ENCODE data around the gene PDE6G.
"Not testable (repeated sequence)": the region's sequence is repeated elsewhere in the genome, so short reads cannot be mapped to it uniquely, and the experiment has no call there.

PDE6G gene

DNA sequence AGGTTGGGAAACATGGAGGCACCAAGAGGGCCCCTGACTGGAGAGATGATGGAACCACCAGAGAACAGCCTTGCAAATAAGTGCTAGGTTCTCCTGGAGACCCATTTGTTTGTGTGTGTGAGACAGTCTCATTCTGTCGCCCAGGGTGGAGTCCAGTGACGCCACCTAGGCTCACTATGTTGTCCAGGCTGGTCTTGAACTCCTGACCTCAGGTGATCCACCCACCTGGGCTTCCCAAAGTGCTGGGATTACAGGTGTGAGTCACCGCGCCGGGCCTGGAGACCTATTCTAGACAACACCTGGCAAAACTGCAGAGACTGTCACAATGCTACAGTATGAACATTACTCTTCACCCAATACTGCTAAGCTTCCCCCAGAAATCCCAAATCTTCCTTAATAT is 20.9 kb downstream of the PDE6G start:
- no peak for DNase-seq (ENCODE audit: low read depth in 2 of 2)

DNA sequence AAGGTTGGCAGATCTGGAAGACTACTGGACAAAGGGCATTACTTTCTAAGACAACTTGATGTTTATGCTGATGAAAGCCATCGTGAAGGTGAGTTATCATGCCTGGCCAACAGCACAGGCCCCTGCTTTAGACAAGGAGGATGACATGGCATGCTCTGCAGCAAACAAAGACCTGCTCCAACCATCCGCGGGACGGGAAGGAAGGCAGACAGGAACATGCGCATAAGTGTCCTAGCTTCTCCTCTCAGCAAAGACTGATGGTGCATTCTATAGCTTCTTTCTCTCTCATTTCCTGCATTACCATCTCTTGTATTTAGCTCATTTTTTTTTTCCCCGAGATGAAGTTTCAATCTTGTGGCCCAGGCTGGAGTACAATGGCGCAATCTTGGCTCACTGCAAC is 24.9 kb downstream of the PDE6G start:
- DNase-seq (ENCODE audit: low read depth in 2 of 2), result no peak

DNA sequence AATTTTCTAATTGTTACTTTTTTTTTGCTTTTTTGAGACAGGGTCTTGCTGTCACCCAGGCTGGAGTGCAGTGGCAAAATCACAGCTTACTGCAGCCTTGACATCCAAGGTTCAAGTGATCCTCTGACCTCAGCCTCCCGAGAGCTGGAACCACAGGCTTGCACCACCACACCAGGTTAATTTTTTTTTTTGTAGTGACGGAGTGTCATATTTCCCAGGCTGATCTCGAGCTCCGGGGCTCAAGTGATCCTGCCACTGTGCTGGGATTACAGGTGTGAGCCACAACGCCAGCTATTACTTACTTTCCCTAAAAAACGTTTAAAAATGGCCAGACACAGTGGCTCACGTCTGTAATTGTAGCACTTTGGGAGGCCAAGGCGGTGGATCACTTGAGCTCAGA is 26.1 kb downstream of the PDE6G start:
- DNase-seq (ENCODE audit: low read depth in 2 of 2), result no peak

GRCh38 chr17:81621494-81622130 is 34.7 kb downstream of the PDE6G start:
- no peak for DNase-seq (ENCODE audit: low read depth in 2 of 2)

DNA sequence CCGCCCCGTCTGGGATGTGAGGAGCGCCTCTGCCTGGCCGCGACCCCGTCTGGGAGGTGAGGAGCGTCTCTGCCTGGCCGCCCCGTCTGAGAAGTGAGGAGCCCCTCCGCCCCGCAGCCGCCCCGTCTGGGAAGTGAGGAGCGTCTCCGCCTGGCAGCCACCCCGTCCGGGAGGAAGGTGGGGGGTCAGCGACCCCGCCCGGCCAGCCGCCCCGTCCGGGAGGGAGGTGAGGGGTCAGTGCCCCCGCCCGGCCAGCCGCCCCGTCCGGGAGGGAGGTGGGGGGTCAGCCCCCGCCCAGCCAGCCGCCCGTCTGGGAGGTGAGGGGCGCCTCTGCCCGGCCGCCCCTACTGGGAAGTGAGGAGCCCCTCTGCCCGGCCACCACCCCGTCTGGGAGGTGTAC is 38.0 kb downstream of the PDE6G start:
- DNase-seq (ENCODE audit: low read depth in 2 of 2), result not testable (repeated sequence)

- no peak for DNase-seq (ENCODE audit: low read depth in 2 of 2)
Observed at GRCh38 chr17:81616877-81617276, 39.5 kb downstream of the PDE6G start.

DNA sequence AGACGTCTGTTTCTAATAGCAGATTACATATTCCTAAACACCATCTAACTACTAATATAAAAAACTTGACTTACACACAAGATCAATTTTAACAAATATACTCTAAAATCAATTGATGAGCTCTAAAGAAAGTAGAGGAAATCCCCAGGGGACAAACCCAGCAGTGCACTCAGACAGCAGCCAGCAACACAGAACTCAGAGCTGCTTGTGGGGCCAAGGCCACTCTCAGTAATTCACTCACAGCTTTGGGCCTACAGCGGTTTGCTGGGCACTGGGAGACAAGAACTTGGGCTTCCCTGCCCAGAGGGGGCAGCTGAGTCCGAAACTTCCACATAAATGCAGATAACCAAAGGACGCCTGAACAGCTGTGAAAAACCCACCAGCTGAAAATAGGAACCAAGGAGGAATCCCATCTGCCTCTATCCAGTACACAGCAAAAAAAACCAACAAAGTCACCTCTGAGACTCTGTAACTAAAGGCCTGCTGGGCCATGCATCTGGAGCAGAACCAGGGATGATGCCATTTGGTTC is 40.9 kb downstream of the PDE6G start:
- no peak for DNase-seq (ENCODE audit: low read depth in 2 of 2)

- no peak for DNase-seq (ENCODE audit: low read depth in 2 of 2)
Observed at GRCh38 chr17:81612172-81612970, 44.0 kb downstream of the PDE6G start.

- no peak for DNase-seq (ENCODE audit: low read depth in 2 of 2)
Observed at GRCh38 chr17:81609541-81610311, 46.6 kb downstream of the PDE6G start.

- DNase-seq (ENCODE audit: low read depth in 2 of 2), result no peak
Observed at GRCh38 chr17:81608605-81609004, 47.7 kb downstream of the PDE6G start.

GRCh38 chr17:81608082-81608481 is 48.3 kb downstream of the PDE6G start:
- DNase-seq (ENCODE audit: low read depth in 2 of 2), result no peak

- DNase-seq (ENCODE audit: low read depth in 2 of 2), result no peak
Observed at GRCh38 chr17:81607431-81607830, 48.9 kb downstream of the PDE6G start.

- no peak for DNase-seq (ENCODE audit: low read depth in 2 of 2)
Observed at GRCh38 chr17:81603846-81604610, 52.3 kb downstream of the PDE6G start.

- peak in 1 of 2 donors; percentile 14 for DNase-seq (ENCODE audit: low read depth in 2 of 2)
Observed at GRCh38 chr17:81601525-81602120, 54.7 kb downstream of the PDE6G start.
